Measurements from ENCODE around the gene MAP3K15. TPM values are rescaled to one million over a fixed set of nuclear protein-coding genes. Genes with fewer than 3 reads are reported as not detected.

The MAP3K15 gene
- total RNA-seq, 2 experiments from 2014 or later: 0.31 to 0.69 TPM

DNA sequence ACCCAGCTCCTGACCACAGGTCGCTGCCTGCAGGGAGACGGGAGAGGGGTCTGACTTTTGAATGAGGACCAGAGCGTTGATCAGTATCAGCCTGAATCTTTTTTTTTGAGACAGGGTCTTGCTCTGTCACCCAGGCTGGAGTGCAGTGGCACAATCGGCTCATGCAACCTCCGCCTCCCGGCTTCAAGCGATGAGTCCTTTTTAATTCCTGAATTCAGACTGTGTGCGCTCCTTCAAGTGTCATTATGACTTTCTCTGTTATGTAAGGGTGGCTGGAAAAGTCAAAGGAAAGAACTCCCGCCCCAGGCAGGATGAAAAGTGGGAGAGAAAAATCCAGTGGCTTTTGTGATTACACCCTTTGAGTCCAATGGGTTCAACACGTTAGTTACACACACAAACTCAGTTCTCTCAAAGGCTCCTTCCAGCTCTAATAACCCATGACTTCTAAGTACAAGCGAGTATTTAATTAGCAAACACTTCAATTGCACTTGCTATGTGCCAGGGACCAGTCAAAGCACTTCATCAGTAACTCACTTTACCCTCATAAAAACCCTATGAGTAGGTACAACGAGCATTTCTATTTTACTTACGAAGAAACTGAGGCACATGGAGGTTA lies 127.1 kb downstream of the MAP3K15 start:
- ChIA-PET CTCF (no interaction called here), POLR2A (no interaction called here)
- H3K27ac Mint-ChIP-seq: no peak overlapping the region
- H3K27me3 Mint-ChIP-seq: no peaks in the 10 kb centered on the region
- H3K4me1 Mint-ChIP-seq (ENCODE audit: low read depth): no peaks in the 10 kb centered on the region
- no peaks in the 10 kb centered on the region for H3K9me3 Mint-ChIP-seq
- no peaks in the 10 kb centered on the region for H3K36me3 Mint-ChIP-seq
- no peak overlapping the region for H3K4me3 Mint-ChIP-seq
- intact Hi-C loops (cut with micrococcal nuclease): no loop called here
- DNase-seq: no peak

DNA sequence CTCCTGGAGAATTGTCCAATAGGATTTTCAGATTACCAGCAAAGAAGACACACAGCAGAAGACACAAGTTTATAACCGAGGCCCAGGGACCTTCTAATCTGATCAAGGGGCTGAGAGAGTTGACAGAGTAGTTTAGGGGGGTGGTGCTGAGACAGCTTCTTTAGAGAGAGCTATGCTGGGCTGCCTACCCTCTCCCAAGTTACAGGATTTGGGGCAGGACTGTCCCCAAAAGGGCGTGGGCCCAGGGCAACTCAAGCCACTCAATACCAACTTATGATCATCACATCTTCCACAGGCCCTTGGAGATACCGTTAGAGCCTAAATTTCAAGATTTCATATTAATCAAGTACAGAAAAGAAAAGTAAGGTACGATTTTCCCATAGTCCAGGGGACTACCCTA lies 128.6 kb downstream of the MAP3K15 start:
- Mint-ChIP-seq H3K27me3 (no peaks in the 10 kb centered on the region), H3K4me3 (no peak overlapping the region), H3K9me3 (no peaks in the 10 kb centered on the region), H3K4me1 (ENCODE audit: low read depth) (no peaks in the 10 kb centered on the region), H3K36me3 (no peaks in the 10 kb centered on the region), H3K27ac (no peak overlapping the region)
- ChIA-PET POLR2A (no interaction called here), CTCF (interaction anchor here (1.5 kb wide), 1 partner anchor 14 kb away, joined by 4 read pairs; no protein-coding TSS in a partner anchor)
- DNase-seq: no peak
- intact Hi-C loops (cut with micrococcal nuclease): no loop called here

DNA sequence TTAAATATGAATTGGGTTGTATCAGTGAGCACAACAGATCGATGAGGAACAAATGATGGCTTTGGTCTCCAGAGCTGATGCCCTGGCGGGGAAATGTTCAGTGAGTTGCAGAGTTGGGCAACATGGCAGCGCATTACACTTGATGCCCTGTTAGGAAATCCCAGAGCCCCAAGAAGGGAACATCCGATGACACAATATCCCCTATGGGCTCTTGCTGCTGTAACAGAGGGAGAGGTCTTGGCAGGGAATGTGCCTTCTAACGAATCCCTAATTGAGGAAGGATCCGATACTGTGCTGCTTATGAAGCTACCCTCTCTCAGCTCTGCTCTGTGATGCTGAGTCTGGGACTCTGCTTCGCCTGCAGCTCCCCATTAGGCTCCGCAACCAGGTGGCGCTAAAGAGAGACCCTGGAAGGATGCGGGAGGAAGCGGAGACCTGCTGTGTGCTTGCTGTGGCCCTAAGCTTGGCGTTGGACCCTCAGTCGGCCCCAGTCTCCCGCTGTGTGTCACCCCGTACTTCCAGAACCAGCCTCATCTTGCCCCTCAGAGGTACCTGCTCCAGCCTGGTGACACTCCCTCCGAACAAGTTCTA lies 132.7 kb downstream of the MAP3K15 start:
- CTCF ChIA-PET: interaction anchor here (0.9 to 2.1 kb wide), 10 partner anchors 8 to 695 kb away, joined by 3 to 9 read pairs (median 4); partner anchors contain the start of gene MAP3K15
- DNase-seq: peak; percentile 72
- Mint-ChIP-seq H3K27ac (no peak overlapping the region), H3K4me3 (no peak overlapping the region), H3K4me1 (ENCODE audit: low read depth) (no peaks in the 10 kb centered on the region), H3K36me3 (no peaks in the 10 kb centered on the region), H3K9me3 (no peaks in the 10 kb centered on the region), H3K27me3 (peaks cover 4% of the 10 kb centered on the region)
- intact Hi-C loops (cut with micrococcal nuclease): no loop called here
- POLR2A ChIA-PET: no interaction called here

DNA sequence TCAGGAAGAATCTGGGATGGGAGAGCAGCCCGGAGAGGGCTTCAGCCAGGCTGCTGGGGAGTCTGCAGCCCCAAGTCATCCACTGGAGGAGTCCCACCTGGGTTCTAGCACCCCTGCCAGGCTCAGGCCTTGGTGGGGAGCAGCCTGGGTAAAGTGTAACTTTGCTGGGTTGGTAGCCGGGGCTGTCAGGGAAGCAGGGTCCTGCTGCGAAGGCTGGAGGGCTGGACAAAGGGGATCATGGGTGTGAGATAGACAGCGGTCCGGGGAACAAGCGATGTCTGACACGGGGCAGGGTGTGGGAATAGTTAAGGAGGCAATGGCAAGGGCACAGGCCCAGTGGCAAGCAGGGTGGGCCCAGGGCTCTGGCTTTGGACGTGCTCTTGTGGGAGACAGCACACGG lies 134.0 kb downstream of the MAP3K15 start:
- H3K27me3 Mint-ChIP-seq: peaks cover 4% of the 10 kb centered on the region
- H3K27ac Mint-ChIP-seq: no peak overlapping the region
- H3K4me1 Mint-ChIP-seq (ENCODE audit: low read depth): no peaks in the 10 kb centered on the region
- ChIA-PET CTCF (no interaction called here), POLR2A (no interaction called here)
- no peak overlapping the region for H3K4me3 Mint-ChIP-seq
- intact Hi-C loops (cut with micrococcal nuclease): no loop called here
- no peaks in the 10 kb centered on the region for H3K36me3 Mint-ChIP-seq
- H3K9me3 Mint-ChIP-seq: no peaks in the 10 kb centered on the region
- DNase-seq: no peak

DNA sequence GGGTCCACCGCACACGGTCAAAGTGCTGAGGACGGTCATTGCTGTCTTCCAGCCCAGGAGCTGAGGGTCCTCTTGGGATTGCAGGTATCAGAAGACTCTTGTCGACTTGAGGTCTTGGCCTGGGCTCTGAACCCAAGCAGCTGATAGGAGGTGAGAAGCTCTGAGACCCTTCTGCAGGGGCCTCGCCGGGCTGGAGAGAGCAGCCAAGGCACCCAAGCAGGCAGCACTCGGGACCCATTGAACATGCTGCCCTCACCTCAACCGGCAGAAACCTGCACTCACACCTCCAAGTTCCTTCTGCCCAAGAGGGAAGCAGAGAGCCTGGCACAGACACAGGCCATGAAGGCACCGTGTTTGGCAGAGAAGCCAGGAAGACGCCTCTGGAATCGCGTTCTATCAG lies 137.5 kb downstream of the MAP3K15 start:
- DNase-seq: no peak
- no peaks in the 10 kb centered on the region for H3K4me1 Mint-ChIP-seq (ENCODE audit: low read depth)
- H3K27me3 Mint-ChIP-seq: peaks cover 4% of the 10 kb centered on the region
- POLR2A ChIA-PET: no interaction called here
- H3K36me3 Mint-ChIP-seq: no peaks in the 10 kb centered on the region
- no peak overlapping the region for H3K27ac Mint-ChIP-seq
- H3K9me3 Mint-ChIP-seq: no peaks in the 10 kb centered on the region
- H3K4me3 Mint-ChIP-seq: no peak overlapping the region
- CTCF ChIA-PET: interaction anchor here (0.6 kb wide), 1 partner anchor 237 kb away, joined by 3 read pairs; no protein-coding TSS in a partner anchor
- intact Hi-C loops (cut with micrococcal nuclease): loop anchor here (10.0 kb wide), 1 partner anchor 747 kb away; no protein-coding TSS in a partner anchor

DNA sequence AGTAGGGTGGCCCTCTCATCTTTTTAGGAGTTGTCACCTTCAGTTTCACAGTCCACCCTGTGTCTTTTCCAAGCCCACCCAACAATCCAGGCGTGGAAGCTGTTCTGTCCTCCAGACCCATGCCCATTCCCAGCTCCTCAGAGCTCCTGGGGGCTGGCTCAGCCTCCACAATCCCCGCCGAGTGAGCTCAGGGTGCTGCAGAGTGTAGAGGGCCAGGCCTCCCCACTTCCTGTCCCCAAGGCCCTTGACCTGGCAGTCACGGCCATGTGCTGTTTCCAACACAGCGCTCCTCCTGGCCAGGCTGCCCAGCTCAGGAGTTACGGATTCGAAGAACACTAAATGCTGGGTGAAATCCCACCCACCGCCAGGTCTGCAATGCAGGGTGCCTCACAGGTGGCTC lies 139.8 kb downstream of the MAP3K15 start:
- no peak overlapping the region for H3K27ac Mint-ChIP-seq
- CTCF ChIA-PET: interaction anchor here (0.7 kb wide), 1 partner anchor 15 kb away, joined by 3 read pairs; no protein-coding TSS in a partner anchor
- no peaks in the 10 kb centered on the region for H3K27me3 Mint-ChIP-seq

DNA sequence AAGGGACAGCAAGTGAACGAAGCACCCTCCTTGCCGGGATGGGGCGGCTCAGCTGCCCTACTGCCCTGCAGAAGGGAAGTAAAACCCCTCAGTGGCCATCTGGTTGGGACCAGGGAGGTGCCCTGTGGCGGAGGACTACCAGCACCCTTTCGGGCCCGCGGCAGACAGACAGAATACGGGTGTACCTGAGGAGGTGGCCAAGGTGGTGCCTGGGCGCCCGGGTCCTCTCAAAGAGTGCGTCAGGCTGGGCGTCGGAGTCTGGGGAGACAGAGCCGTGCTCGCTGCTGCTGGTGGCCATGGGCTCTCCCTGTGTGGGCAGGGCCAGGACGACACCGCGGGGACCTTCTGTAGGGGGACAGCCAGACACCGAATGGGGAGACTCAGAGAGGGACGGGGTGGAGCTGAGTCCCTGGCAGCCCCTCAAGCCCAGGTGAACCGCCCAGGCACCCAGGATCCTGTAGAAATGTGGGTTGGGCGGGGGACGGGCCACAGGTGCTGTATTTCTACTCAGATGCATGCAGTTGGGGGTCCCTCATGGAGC lies 141.9 kb downstream of the MAP3K15 start:
- DNase-seq: peak; percentile 9
- H3K27ac Mint-ChIP-seq: no peak overlapping the region
- H3K36me3 Mint-ChIP-seq: no peaks in the 10 kb centered on the region
- POLR2A ChIA-PET: no interaction called here
- no peaks in the 10 kb centered on the region for H3K9me3 Mint-ChIP-seq
- H3K4me3 Mint-ChIP-seq: no peak overlapping the region
- H3K4me1 Mint-ChIP-seq (ENCODE audit: low read depth): peaks cover 2% of the 10 kb centered on the region
- CTCF ChIA-PET: no interaction called here
- intact Hi-C loops (cut with micrococcal nuclease): loop anchor here (2.0 to 10.0 kb wide), 6 partner anchors 141 to 751 kb away; partner anchors contain the start of gene MAP3K15
- no peaks in the 10 kb centered on the region for H3K27me3 Mint-ChIP-seq

More for the DNA sequence above, 139.8 kb downstream of the MAP3K15 start:
- POLR2A ChIA-PET: no interaction called here
- Mint-ChIP-seq H3K4me1 (ENCODE audit: low read depth) (peaks cover 2% of the 10 kb centered on the region), H3K4me3 (no peak overlapping the region), H3K9me3 (no peaks in the 10 kb centered on the region), H3K36me3 (no peaks in the 10 kb centered on the region)
- DNase-seq: no peak
- intact Hi-C loops (cut with micrococcal nuclease): loop anchor here (10.0 kb wide), 1 partner anchor 749 kb away; no protein-coding TSS in a partner anchor

DNA sequence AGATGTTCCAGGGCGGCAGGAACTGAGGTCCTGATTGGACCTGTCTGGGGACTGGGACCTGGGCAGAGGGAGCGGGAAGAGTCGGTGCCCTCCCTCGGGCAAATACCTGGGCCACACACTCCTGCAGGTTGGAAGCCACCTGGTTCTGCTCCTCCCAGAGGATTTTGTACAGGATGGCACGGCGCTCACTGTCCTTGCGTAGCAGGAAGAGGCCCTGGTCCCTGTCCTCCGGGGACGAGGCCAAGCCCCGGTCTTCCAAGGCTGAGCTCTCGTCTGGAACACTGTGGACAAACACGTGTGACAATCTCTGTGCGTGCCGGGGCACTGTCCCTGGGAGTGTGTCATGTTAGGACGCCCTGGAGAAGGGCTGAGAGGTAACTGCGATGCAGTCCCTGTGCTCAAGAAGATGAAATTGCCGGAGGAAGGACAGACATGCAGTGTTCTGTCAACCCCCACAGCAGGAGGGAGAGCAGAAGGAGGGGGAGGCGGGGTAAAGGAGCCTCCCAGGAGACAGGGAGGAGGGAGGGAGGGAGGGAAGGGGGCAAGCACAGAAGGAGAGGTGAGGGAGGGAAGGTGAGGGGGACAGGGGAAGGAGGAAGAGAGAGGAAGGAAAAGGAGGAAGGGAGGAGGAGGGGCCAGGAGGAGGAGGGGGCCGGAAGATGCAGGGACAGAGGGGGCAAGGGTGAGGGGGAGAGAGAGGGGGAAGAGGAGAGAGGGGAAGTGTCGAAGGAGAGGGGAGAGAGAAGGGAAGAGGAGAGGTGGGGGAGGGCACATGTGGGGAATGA lies 142.6 kb downstream of the MAP3K15 start:
- Mint-ChIP-seq H3K27ac (no peak overlapping the region), H3K27me3 (no peaks in the 10 kb centered on the region), H3K4me1 (ENCODE audit: low read depth) (peaks cover 2% of the 10 kb centered on the region), H3K4me3 (peak overlapping the region; percentile 73), H3K9me3 (no peaks in the 10 kb centered on the region), H3K36me3 (no peaks in the 10 kb centered on the region)
- POLR2A ChIA-PET: no interaction called here
- intact Hi-C loops (cut with micrococcal nuclease): loop anchor here (2.0 to 10.0 kb wide), 6 partner anchors 142 to 752 kb away; partner anchors contain the start of gene MAP3K15
- CTCF ChIA-PET: interaction anchor here (0.9 to 2.2 kb wide), 14 partner anchors 10 to 695 kb away, joined by 3 to 12 read pairs (median 4); no protein-coding TSS in a partner anchor
- peak; percentile 15 for DNase-seq

DNA sequence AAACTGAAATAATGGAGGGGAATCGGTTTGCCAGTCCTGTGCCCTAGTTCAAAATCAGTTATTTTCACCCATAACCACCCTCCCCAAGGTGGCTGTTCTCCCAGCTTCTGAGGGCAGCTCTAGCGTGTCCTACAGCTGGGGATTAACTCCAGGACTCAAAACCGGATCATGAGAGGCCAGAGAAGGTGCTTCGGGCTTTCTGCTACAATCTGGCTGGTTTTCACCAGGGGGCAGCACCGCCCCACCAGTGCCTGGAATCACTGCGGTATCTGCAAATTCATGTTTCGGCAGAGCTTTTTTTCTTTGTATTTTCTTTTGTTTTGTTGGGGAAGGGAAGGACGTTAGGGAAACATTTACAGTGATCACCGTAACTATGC lies 143.2 kb downstream of the MAP3K15 start:
- Mint-ChIP-seq H3K27me3 (no peaks in the 10 kb centered on the region), H3K27ac (no peak overlapping the region), H3K36me3 (no peaks in the 10 kb centered on the region), H3K9me3 (no peaks in the 10 kb centered on the region), H3K4me3 (peak overlapping the region; percentile 73), H3K4me1 (ENCODE audit: low read depth) (peaks cover 2% of the 10 kb centered on the region)
- intact Hi-C loops (cut with micrococcal nuclease): loop anchor here (2.0 to 10.0 kb wide), 6 partner anchors 143 to 753 kb away; partner anchors contain the start of gene MAP3K15
- ChIA-PET CTCF (interaction anchor here (0.7 to 2.2 kb wide), 16 partner anchors 8 to 696 kb away, joined by 3 to 12 read pairs (median 4); no protein-coding TSS in a partner anchor), POLR2A (no interaction called here)
- peak; percentile 80 for DNase-seq

DNA sequence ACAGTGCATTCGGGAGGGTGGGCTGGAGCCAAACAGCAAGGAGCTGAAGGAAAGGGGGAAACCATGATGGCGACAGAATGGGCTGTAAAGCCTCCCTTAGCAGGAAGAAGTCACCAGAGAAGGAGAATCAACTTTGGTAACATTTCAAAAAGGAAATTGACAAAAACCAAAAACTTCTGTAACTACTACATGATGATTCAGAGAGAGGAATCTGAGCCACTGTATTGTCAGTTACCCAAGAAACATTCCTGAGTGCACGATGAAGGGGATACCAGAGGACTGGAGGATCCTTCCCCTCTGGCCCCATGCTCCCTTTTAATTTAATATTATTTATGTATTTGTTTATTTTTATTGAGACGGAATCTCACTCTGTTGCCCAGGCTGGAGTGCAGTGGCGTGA lies 145.2 kb downstream of the MAP3K15 start:
- intact Hi-C loops (cut with micrococcal nuclease): loop anchor here (5.0 to 10.0 kb wide), 3 partner anchors 167 to 755 kb away; no protein-coding TSS in a partner anchor
- no peak overlapping the region for H3K27ac Mint-ChIP-seq
- H3K9me3 Mint-ChIP-seq: peaks cover 10% of the 10 kb centered on the region
- H3K4me1 Mint-ChIP-seq (ENCODE audit: low read depth): peaks cover 2% of the 10 kb centered on the region
- H3K4me3 Mint-ChIP-seq: no peak overlapping the region
- ChIA-PET POLR2A (no interaction called here), CTCF (no interaction called here)
- no peak for DNase-seq
- H3K36me3 Mint-ChIP-seq: peaks cover 12% of the 10 kb centered on the region
- no peaks in the 10 kb centered on the region for H3K27me3 Mint-ChIP-seq

DNA sequence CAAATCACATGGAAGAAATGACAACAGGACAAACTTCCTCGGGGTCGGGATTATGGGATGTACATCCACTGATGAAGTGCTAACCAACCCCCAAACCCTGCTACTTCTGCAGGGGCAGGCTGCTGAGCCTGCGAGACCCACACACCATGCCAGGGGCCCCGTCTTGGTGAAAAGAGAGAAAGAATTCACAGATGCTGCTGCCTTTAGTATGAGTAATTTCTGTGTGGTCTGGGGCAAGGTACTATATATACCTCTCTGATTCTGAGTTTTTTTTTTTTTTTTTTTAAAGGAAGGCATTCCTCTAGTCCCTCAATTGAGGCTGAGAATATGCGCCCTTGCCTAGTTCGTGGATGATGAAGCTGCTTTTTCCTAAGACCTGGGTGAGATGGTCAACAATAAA lies 146.7 kb downstream of the MAP3K15 start:
- POLR2A ChIA-PET: no interaction called here
- peaks cover 13% of the 10 kb centered on the region for H3K36me3 Mint-ChIP-seq
- no peaks in the 10 kb centered on the region for H3K27me3 Mint-ChIP-seq
- peaks cover 10% of the 10 kb centered on the region for H3K9me3 Mint-ChIP-seq
- no peak for DNase-seq
- CTCF ChIA-PET: no interaction called here
- H3K4me1 Mint-ChIP-seq (ENCODE audit: low read depth): peaks cover 2% of the 10 kb centered on the region
- intact Hi-C loops (cut with micrococcal nuclease): no loop called here
- no peak overlapping the region for H3K4me3 Mint-ChIP-seq
- H3K27ac Mint-ChIP-seq: no peak overlapping the region

DNA sequence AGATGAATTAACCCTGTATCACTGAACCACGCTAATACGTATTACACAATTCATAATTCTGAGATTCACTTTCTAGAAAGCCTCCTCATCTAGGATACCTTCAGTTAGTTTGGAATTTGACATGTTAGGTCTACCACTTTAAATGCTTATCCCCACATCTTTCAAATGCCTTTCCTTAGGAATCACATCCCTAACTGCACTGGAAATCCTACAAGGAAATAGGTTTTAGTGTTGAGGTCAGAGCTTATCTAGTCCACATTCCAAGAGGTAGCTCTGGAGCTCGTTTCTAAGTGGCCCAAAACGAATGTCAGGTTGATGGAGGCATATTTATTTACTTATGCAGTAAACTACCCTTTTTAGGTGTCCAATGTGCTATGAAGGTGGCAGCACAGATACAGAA lies 153.6 kb downstream of the MAP3K15 start:
- intact Hi-C loops (cut with micrococcal nuclease): no loop called here
- ChIA-PET POLR2A (no interaction called here), CTCF (interaction anchor here (1.7 kb wide), 1 partner anchor 11 kb away, joined by 5 read pairs; no protein-coding TSS in a partner anchor)
- Mint-ChIP-seq H3K9me3 (peaks cover 7% of the 10 kb centered on the region), H3K27ac (no peak overlapping the region), H3K27me3 (no peaks in the 10 kb centered on the region), H3K4me3 (no peak overlapping the region), H3K36me3 (peaks cover 28% of the 10 kb centered on the region), H3K4me1 (ENCODE audit: low read depth) (no peaks in the 10 kb centered on the region)
- no peak for DNase-seq
